ENCODE measurements around the gene ATP6V0E1. TPM values are rescaled to one million over a fixed set of nuclear protein-coding genes. Genes with fewer than 3 reads are reported as not detected.

Gene ATP6V0E1
- total and polyA plus RNA-seq, 2 of the 4 experiments (the other 2 are of a cell fraction) = 258 to 277 TPM

DNA sequence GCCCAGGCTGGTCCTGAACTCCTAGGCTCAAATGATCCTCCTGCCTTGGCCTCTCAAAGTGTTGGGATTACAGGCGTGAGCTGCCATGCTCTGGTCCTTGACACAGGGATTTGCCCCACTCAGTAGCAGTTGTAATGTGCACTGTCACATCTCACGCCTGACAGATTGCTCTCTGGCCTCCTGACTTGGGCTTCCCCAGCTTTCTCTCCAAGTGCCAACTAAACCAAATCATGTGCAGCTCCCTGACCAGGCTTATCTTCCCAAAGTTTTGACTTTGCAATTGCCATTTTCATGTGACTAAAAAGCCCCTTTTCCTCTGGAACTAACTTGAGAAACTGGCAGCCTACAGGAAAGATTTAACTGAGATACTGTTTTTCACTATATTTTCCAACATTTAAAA, 13.7 kb upstream of the ATP6V0E1 start:
- Histone ChIP-seq H3K79me1 (ENCODE audit: low read depth in 1 of 2, low read length in 2 of 2) (peaks cover 6 to 13% of the 10 kb centered on the region in 2 experiments; a peak in 3 of 4 replicates), H3K4me1 (ENCODE audit: control insufficient read depth, insufficient read depth, low read length) (peaks cover 1% of the 10 kb centered on the region; the same call in 1 of the 2 replicates), H3K14ac (replicated peaks; ENCODE audit: low read depth, low read length) (no peak overlapping the region), H3K36me3 (ENCODE audit: control insufficient read depth, insufficient read depth, low read length) (peaks cover 20% of the 10 kb centered on the region), H2AFZ (replicated peaks; ENCODE audit: low read length, poor library complexity) (no peak overlapping the region), H3K9me3 (ENCODE audit: control insufficient read depth, insufficient read depth, low read length) (no peaks in the 10 kb centered on the region), H3K4me2 (ENCODE audit: low read depth, low read length) (no peak overlapping the region), H3K4me3 (ENCODE audit: insufficient read depth, low read depth, low read length) (no peak overlapping the region), H4K8ac (ENCODE audit: low read depth in 2 of 2, low read length in 2 of 2) (no peak overlapping the region), H4K91ac (ENCODE audit: insufficient read depth, low read depth, low read length) (no peak overlapping the region), H3K27ac (ENCODE audit: insufficient read depth, low read length) (no peak overlapping the region), H3K23ac (ENCODE audit: low read depth, low read length) (no peak overlapping the region), H3K9ac (ENCODE audit: low read depth, low read length) (no peak overlapping the region), H3K27me3 (ENCODE audit: control insufficient read depth, insufficient read depth, low read length) (no peaks in the 10 kb centered on the region), H4K5ac (ENCODE audit: low read depth, low read length) (no peak overlapping the region), H2AK9ac (replicated peaks; ENCODE audit: low read depth, low read length, poor library complexity) (no peak overlapping the region), H4K20me1 (ENCODE audit: insufficient read depth, low read length) (no peaks in the 10 kb centered on the region), H3K56ac (ENCODE audit: extremely low read depth, insufficient read depth, low read length) (no peak overlapping the region), H3K18ac (ENCODE audit: low read depth, low read length) (no peak overlapping the region), H2BK120ac (ENCODE audit: low read depth, low read length) (no peak overlapping the region), H2BK20ac (ENCODE audit: low read depth, low read length) (no peak overlapping the region), H2AK5ac (ENCODE audit: low read depth, low read length) (no peak overlapping the region), H2BK15ac (ENCODE audit: low read depth, low read length) (no peak overlapping the region), H3K4ac (ENCODE audit: low read depth, low read length) (no peak overlapping the region), H2BK5ac (ENCODE audit: low read depth, low read length, poor library complexity, severe bottlenecking) (no peak overlapping the region), H3K9me1 (ENCODE audit: insufficient read depth, low read length) (no peaks in the 10 kb centered on the region; the same call in 1 of the 2 replicates)
- dilution Hi-C loops (cut with HindIII; ENCODE audit: low sequenced_read_pairs, unreplicated experiment) (no loop called here), in situ Hi-C loops (cut with MboI; ENCODE audit: low sequenced_read_pairs) (loop anchor here (10.0 kb wide), 1 partner anchor 595 kb away; no protein-coding TSS in a partner anchor), intact Hi-C loops (cut with micrococcal nuclease) (no loop called here)
- TF ChIP-seq CHD1 (IDR thresholded peaks at IDR 0.05; ENCODE audit: low read depth, low read length) (no peak), MXI1 (IDR thresholded peaks at IDR 0.05; ENCODE audit: borderline replicate concordance, low read depth, low read length) (no peak), POLR2A (IDR thresholded peaks at IDR 0.05; ENCODE audit: low read depth, low read length) (no peak)
- TF ChIP-seq, protein P1, sequence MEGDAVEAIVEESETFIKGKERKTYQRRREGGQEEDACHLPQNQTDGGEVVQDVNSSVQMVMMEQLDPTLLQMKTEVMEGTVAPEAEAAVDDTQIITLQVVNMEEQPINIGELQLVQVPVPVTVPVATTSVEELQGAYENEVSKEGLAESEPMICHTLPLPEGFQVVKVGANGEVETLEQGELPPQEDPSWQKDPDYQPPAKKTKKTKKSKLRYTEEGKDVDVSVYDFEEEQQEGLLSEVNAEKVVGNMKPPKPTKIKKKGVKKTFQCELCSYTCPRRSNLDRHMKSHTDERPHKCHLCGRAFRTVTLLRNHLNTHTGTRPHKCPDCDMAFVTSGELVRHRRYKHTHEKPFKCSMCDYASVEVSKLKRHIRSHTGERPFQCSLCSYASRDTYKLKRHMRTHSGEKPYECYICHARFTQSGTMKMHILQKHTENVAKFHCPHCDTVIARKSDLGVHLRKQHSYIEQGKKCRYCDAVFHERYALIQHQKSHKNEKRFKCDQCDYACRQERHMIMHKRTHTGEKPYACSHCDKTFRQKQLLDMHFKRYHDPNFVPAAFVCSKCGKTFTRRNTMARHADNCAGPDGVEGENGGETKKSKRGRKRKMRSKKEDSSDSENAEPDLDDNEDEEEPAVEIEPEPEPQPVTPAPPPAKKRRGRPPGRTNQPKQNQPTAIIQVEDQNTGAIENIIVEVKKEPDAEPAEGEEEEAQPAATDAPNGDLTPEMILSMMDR (conservative IDR thresholded peaks at IDR 0.05; ENCODE audit: low read depth, low read length) = no peak
- TF ChIP-seq, protein P2, sequence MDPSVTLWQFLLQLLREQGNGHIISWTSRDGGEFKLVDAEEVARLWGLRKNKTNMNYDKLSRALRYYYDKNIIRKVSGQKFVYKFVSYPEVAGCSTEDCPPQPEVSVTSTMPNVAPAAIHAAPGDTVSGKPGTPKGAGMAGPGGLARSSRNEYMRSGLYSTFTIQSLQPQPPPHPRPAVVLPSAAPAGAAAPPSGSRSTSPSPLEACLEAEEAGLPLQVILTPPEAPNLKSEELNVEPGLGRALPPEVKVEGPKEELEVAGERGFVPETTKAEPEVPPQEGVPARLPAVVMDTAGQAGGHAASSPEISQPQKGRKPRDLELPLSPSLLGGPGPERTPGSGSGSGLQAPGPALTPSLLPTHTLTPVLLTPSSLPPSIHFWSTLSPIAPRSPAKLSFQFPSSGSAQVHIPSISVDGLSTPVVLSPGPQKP (IDR thresholded peaks at IDR 0.05; ENCODE audit: borderline replicate concordance, low read depth, low read length) = no peak
- no TSS peak for BruUV-seq (replicated peaks)
- ChIA-PET CTCF (no interaction called here), POLR2A (ENCODE audit: unreplicated experiment) (no interaction called here)
- ATAC-seq (ENCODE audit: low read depth) (no peak), DNase-seq (no peak)
- WGBS, 2 experiments (ENCODE audit: extremely low coverage in 2 of 2, insufficient read length in 1 of 2) = 90% methylated on average over 1 of the region's 2 CpGs; no CpG with 5 or more reads in 1 of the 2 experiments
